ENCODE data around the gene MED8.
A peak's percentile ranks its signal among the peaks of the same experiment; 100 is the strongest.
"Not testable (repeated sequence)": the region's sequence is repeated elsewhere in the genome, so short reads cannot be mapped to it uniquely, and the experiment has no call there.

The MED8 gene

DNA sequence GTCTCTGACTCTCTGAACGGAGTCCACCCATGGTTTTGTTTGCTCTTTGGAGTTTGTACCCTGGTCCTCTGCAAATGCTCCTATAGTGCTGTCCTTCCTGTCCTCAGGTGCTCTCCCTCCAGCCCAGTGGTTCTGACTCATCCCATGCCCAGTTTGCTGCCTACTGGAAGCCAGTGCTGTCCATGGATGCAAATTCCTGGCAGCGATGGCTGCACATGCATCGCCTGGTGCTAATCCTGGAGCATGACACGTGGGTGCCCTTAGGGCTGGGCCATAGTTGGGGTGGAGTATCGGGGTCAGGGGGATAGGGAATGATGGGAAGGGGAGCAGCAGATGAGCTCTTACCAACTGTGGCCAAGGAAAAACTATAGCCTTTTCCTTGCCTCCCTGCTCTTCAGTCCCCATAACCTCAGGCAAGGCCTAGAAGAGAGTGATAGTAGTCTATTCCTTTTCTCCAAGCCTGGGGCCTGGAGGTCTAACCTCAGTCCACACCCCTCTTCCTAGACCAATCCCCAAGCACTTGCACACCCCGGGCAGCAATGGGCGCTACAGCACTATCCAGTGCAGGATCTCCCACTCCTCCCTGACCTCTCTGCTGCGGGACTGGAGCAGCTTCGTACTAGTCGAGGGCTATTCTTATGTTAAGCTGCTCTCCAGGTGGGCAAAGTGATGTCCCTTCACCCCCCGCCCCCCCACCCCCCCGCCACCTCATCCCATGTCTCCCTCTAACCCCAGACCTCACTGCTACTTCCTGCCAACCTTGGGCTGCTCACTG is 32.6 kb upstream of the MED8 start:
- no peak for DNase-seq (ENCODE audit: low spot score)

DNA sequence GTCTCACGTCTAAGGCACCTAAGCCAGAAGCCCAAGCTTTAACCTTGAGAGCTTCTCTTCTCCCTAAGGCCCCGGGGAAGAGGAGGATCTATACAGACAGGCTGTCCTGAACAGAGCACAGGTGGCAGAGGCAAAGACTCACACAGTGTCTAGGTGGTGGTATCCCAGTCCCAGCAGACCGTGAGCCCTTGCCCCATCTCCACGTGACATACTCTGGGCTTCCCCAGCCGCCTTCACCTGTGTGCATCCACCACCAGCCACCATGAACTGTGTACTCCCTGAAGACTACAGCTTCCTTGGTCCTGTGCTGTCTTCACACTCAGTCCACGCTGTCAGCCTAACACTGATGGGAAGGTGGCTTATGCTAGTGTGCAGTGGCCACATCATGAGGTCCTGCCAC is 31.8 kb upstream of the MED8 start:
- DNase-seq (ENCODE audit: low spot score) = no peak

DNA sequence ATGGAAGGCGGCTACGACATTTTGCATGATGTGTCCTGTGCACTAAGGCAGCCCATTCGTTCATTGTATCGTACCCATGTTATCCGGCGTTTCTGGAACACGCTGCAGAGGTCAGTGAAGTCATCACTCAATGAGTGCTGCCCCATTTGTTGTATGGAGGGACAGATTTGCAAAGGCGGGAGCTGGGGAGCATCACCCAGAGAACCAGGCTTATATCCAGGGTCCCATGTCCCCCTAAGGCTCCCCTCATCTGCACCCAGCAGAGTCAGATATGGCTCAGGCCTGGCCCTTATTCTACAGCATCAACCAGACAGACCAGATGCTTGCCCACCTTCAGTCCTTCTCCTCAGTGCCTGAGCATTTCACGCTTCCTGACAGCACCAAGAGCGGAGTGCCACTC is 31.3 kb upstream of the MED8 start:
- DNase-seq (ENCODE audit: low spot score) = no peak

GRCh38 chr1:43419627-43420425 is 30.2 kb upstream of the MED8 start:
- DNase-seq (ENCODE audit: low spot score) = no peak

GRCh38 chr1:43418858-43419257 is 29.3 kb upstream of the MED8 start:
- no peak for DNase-seq (ENCODE audit: low spot score)

DNA sequence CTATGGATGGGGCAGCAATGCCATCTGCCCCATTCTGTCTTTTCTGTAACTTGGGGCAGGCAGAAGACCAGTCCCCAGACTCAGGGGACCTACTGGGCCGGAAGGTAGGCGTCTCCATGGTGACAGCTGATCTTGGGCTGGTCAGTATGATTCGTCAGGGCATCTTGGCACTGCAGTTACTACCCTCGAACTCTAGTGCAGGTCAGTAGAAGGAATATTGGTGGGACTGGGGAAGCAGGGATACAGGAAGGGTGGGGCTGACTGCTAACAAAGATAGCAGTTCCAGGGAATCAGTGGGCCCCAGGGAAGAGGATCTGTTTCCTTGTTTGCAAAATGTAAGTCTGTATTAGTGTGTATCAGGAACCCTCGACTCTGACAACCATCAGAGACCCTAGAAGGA is 26.3 kb upstream of the MED8 start:
- no peak for DNase-seq (ENCODE audit: low spot score)

GRCh38 chr1:43414634-43415223 is 25.1 kb upstream of the MED8 start:
- DNase-seq (ENCODE audit: low spot score) = peak; percentile 70

DNA sequence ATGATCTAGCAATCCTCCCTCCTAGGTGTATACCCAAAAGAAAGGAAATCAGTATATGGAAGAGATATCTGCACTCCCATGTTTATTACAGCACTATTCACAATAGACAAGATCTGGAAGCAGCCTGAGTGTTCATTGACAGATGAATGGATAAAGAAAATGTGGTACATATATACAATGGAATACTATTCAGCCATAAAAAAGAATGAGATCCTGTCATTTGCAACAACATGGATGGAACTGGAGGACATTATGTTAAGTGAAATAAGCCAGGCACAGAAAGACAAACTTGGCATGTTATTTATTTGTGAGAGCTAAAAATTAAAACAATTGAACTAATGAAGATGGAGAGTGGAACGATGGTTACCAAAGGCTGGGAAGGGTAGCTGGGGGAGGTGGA is 23.8 kb upstream of the MED8 start:
- DNase-seq (ENCODE audit: low spot score) = not testable (repeated sequence)

DNA sequence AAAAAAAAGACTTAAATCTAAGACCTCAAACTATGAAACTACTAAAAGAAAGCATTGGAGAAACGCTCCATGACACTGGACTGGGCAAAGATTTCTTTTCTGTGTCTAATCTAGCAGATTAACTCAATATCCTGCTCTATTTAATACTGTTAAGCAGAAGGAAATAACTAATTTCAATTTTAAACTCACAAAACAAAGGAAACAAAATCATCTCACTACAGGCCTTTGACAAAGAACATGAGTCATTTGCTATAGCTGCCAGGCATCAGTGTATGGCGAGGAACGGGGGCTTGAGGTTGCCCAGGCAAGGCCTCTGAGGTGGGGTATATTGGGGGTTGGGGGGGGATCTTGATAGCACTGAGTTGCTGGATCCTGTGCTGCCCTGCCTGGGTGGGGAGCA is 21.0 kb upstream of the MED8 start:
- no peak for DNase-seq (ENCODE audit: low spot score)

DNA sequence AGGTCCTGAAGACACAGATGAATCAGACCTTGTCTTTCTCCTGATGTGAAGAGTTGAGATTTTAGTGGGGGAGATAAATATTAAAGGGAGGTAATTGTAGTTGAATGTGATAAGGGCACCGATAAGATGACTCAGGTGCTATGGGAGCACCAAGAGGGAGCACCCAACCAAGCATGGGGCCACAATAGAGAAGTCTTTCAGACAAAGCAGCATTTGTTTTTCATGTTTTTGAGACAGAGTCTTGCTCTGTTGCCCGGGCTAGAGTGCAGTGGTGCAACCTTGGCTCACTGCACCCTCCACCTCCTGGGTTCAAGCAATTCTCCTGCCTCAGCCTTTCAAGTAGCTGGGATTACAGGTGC is 16.3 kb upstream of the MED8 start:
- DNase-seq (ENCODE audit: low spot score) = no peak

GRCh38 chr1:43405219-43405875 is 15.7 kb upstream of the MED8 start:
- no peak for DNase-seq (ENCODE audit: low spot score)

GRCh38 chr1:43404353-43404752 is 14.8 kb upstream of the MED8 start:
- no peak for DNase-seq (ENCODE audit: low spot score)

DNA sequence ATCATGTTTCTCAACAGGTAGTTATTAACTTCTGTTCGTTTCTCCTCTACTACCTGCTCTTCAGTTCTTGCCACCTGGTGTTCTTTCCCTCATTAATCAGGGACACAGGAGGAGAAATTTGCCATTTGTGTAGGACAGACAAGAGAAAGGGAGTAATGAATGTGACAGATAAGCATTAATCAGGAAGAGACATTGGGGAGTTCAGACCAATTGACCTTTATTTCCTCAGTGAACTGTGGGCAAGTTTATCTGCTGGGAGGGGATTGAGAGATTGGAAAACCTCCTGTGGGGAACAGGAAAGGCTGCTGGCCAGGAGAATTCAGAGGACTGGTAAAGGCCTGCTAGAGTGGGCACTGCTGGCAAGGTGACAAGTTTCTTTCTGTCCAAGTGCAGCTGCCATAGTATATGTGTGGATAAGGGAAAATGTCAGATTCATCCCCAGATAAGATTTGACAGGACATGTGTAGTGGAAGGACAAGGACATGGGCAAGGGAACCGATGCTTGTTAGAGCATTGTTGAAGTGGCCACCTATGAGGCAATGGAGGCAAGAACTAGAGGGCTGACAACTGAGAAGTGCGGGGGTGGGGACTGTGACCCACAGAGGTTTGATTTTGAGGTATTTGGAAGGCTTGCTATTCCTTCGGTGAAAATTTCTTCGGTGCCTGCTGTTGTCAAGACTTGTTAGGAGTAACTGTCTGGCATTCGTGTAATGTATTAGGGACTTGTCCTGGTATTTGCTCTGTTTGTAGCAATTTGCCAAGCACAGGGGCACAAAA is 12.7 kb upstream of the MED8 start:
- no peak for DNase-seq (ENCODE audit: low spot score)

DNA sequence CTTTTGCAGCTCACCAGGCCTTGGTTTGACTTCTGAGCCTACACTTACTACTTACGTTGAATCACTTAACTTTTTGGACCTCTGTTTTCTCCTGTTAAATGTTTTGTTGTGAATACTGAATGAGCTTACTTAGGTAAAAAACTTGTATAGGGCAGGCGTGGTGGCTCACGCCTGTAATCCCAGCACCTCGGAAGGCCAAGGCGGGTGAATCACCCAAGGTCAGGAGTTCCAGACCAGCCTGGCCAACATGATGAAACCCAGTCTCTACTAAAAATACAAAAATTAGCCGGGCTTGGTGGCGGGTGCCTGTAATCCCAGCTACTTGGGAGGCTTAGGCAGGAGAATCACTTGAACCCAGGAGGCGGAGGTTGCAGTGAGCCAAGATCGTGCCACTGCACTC is 10.8 kb upstream of the MED8 start:
- DNase-seq (ENCODE audit: low spot score) = not testable (repeated sequence)

DNA sequence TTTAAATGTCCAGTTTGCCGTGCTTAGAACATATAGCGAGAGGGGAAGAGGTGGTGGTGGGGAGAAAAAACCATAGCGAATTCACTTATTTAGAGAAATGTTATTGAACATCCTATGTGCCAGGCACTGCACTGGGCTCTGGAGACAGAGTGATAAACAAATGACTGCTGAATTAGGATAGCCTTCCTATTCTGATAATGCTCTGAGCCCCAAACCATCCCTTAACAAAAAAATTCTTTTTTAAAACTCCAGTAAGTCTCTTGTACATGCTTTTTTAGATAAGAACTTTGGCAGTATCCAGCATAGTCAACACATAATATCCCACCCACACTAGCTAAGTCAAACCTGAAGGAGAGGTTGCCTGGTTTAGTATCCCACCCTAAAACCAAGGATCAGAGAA is 8.6 kb upstream of the MED8 start:
- DNase-seq (ENCODE audit: low spot score) = no peak

- DNase-seq (ENCODE audit: low spot score) = no peak
These were observed 6.5 kb upstream of the MED8 start for GRCh38 chr1:43396059-43396458.

- DNase-seq (ENCODE audit: low spot score) = no peak
These were observed 5.9 kb upstream of the MED8 start for GRCh38 chr1:43395523-43395922.

- no peak for DNase-seq (ENCODE audit: low spot score)
These were observed 3.1 kb upstream of the MED8 start for GRCh38 chr1:43392702-43393101.

- DNase-seq (ENCODE audit: low spot score) = no peak
These were observed 987 bp downstream of the MED8 start for GRCh38 chr1:43388613-43389012.

GRCh38 chr1:43387976-43388599 is 1.5 kb downstream of the MED8 start:
- peak; percentile 65 for DNase-seq (ENCODE audit: low spot score)

DNA sequence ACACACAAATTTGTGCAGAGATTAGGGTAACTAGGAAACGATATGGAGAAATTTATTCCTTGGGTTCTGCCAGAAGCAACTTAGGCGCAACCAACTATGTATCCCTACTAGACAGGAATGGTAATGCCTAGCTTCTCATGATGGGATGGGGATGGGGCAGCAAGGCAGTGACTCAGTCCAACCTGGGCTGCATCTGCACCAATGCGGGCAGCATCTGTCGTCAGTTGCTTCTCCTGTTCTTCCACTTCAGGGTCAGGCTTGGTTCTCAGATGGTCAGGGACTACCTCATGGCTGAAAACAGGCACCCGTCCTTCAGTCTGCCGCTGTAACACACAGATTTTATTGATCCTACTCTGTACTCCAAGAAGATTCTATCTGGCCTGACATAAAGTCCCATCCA is 2.9 kb downstream of the MED8 start:
- no peak for DNase-seq (ENCODE audit: low spot score)

DNA sequence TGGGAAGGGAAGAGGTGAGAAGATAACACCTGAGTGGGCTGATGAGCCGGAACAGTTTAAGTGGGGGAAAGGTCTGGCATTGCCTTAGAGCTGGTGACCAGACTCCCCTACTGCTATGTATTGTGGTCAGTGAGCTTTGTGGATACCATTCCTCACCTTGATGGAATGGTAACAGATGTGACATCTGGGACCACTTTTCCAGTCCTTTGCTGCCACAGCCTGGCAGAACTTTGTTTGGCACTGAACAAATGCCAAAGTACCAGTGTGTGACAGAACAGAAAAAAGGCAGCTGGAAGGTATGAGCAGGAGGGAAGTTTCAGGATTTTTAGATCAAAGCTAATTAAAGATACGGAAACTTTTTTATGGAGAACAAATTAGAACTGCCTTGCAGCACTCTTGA is 6.2 kb downstream of the MED8 start:
- DNase-seq (ENCODE audit: low spot score) = no peak

All from RKO (cell line).